Measurements from ENCODE around the gene NINJ1. TPM values are rescaled to one million over a fixed set of nuclear protein-coding genes. Genes with fewer than 3 reads are reported as not detected.

Gene NINJ1
- total and polyA plus RNA-seq, 2 donors (not counting 1 experiment from before 2014, with no cell fraction given), result 7.2 to 59.9 TPM

DNA sequence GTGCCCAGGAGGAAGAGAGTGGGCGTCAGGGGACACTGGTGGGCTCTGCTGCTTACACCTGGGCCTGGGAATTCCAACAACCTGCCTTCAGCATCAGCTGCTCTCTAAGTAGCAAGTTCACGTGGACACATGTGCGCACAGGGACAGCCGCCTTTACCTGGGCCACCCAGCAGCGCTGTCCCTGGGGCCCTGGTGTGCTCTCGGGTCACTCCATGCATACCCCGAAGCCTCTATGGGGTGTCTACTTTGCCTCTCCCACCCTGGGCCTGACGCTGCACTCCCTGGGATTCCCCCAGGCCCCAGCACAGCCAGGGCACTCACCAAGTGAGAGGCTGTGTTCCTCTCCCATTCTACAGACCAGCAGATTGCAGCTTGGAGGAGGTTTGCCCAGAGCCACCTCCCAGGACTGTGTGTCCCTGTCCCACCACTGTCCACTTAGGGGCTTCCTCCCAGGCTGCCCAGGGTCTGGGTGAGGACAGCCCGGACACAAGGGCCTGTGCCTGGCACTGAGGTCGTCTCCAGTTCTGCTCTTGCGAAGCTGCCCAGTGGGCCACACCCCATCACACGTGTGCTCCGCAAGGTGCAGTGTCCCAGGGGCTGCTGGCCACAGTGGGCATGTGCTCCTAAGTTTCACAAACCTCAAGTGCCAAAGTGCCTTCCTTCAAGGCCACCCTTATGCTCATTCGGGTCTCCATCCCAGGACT is 5.9 kb downstream of the NINJ1 start:
- TF ChIP-seq EZH2 (IDR thresholded peaks at IDR 0.05; ENCODE audit: low read length, missing control alignments), result no peak
- TF ChIP-seq, protein P1, sequence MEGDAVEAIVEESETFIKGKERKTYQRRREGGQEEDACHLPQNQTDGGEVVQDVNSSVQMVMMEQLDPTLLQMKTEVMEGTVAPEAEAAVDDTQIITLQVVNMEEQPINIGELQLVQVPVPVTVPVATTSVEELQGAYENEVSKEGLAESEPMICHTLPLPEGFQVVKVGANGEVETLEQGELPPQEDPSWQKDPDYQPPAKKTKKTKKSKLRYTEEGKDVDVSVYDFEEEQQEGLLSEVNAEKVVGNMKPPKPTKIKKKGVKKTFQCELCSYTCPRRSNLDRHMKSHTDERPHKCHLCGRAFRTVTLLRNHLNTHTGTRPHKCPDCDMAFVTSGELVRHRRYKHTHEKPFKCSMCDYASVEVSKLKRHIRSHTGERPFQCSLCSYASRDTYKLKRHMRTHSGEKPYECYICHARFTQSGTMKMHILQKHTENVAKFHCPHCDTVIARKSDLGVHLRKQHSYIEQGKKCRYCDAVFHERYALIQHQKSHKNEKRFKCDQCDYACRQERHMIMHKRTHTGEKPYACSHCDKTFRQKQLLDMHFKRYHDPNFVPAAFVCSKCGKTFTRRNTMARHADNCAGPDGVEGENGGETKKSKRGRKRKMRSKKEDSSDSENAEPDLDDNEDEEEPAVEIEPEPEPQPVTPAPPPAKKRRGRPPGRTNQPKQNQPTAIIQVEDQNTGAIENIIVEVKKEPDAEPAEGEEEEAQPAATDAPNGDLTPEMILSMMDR (conservative IDR thresholded peaks at IDR 0.05 in 1 of 2, IDR thresholded peaks at IDR 0.05 in 1 of 2; ENCODE audit: low read depth in 1 of 2, low read length in 2 of 2), result no peak

GRCh38 chr9:93127395-93127911 is 6.6 kb downstream of the NINJ1 start:
- H3K4me1 ChIP-seq (ENCODE audit: control insufficient read depth, extremely low read depth, insufficient read depth, low read length), result peaks cover 2% of the 10 kb centered on the region
- peak; percentile 36 for DNase-seq (ENCODE audit: low read depth in 2 of 2)

More for the DNA sequence above, 5.9 kb downstream of the NINJ1 start:
- H3K79me2 ChIP-seq (ENCODE audit: control insufficient read depth, insufficient read depth, low read length), result peaks cover 2% of the 10 kb centered on the region
- H3K4me2 ChIP-seq (ENCODE audit: extremely low read depth, insufficient read depth, low read length), result no peak overlapping the region
- H3K9ac ChIP-seq (ENCODE audit: insufficient read depth, low read length), result no peak overlapping the region
- H3K4me3 ChIP-seq (replicated peaks in 1 of 4; ENCODE audit: control extremely low read depth in 1 of 4, insufficient read depth in 1 of 4, low read depth in 3 of 4, low read length in 4 of 4), result no peak overlapping the region
- H3K9me3 ChIP-seq (ENCODE audit: control insufficient read depth, insufficient read depth, low read depth, low read length), result no peaks in the 10 kb centered on the region
- H3K36me3 ChIP-seq (ENCODE audit: control insufficient read depth, insufficient read depth, low read length), result peaks cover 2% of the 10 kb centered on the region
- H4K20me1 ChIP-seq (ENCODE audit: control insufficient read depth, extremely low read depth, insufficient read depth, low read length), result no peaks in the 10 kb centered on the region
- no peak overlapping the region for H3K27ac ChIP-seq (ENCODE audit: insufficient read depth, low read length)
- no peaks in the 10 kb centered on the region for H3K27me3 ChIP-seq (ENCODE audit: control insufficient read depth, insufficient read depth, low read length)
- DNase-seq (ENCODE audit: low read depth in 2 of 2), result no peak
- no peak overlapping the region for H2AFZ ChIP-seq (ENCODE audit: low read length)
- peaks cover 10% of the 10 kb centered on the region for H3K4me1 ChIP-seq (ENCODE audit: control insufficient read depth, extremely low read depth, insufficient read depth, low read length)

GRCh38 chr9:93126825-93127368 is 7.2 kb downstream of the NINJ1 start:
- no peaks in the 10 kb centered on the region for H3K4me1 ChIP-seq (ENCODE audit: control insufficient read depth, extremely low read depth, insufficient read depth, low read length)
- no peaks in the 10 kb centered on the region for H3K27me3 ChIP-seq (ENCODE audit: control insufficient read depth, insufficient read depth, low read length)
- H3K79me2 ChIP-seq (ENCODE audit: control insufficient read depth, insufficient read depth, low read length), result no peaks in the 10 kb centered on the region
- no peak overlapping the region for H3K9ac ChIP-seq (ENCODE audit: insufficient read depth, low read length)
- H3K36me3 ChIP-seq (ENCODE audit: control insufficient read depth, insufficient read depth, low read length), result peaks cover 2% of the 10 kb centered on the region
- DNase-seq (ENCODE audit: low read depth in 2 of 2), result peak in 1 of 2 donors; percentile 15
- no peak overlapping the region for H3K4me3 ChIP-seq (replicated peaks in 1 of 4; ENCODE audit: control extremely low read depth in 1 of 4, insufficient read depth in 1 of 4, low read depth in 3 of 4, low read length in 4 of 4)
- no peak overlapping the region for H3K4me2 ChIP-seq (ENCODE audit: extremely low read depth, insufficient read depth, low read length)
- no peaks in the 10 kb centered on the region for H3K9me3 ChIP-seq (ENCODE audit: control insufficient read depth, insufficient read depth, low read depth, low read length)
- TF ChIP-seq EZH2 (IDR thresholded peaks at IDR 0.05; ENCODE audit: low read length, missing control alignments), result no peak
- TF ChIP-seq, protein P1 (conservative IDR thresholded peaks at IDR 0.05 in 1 of 2, IDR thresholded peaks at IDR 0.05 in 1 of 2; ENCODE audit: low read depth in 1 of 2, low read length in 2 of 2), result no peak
- H4K20me1 ChIP-seq (ENCODE audit: control insufficient read depth, extremely low read depth, insufficient read depth, low read length), result no peaks in the 10 kb centered on the region
- no peak overlapping the region for H3K27ac ChIP-seq (ENCODE audit: insufficient read depth, low read length)
- H2AFZ ChIP-seq (ENCODE audit: low read length), result no peak overlapping the region

More at GRCh38 chr9:93127395-93127911, 6.6 kb downstream of the NINJ1 start:
- H3K36me3 ChIP-seq (ENCODE audit: control insufficient read depth, insufficient read depth, low read length), result peaks cover 2% of the 10 kb centered on the region
- no peaks in the 10 kb centered on the region for H3K27me3 ChIP-seq (ENCODE audit: control insufficient read depth, insufficient read depth, low read length)
- no peak overlapping the region for H3K4me2 ChIP-seq (ENCODE audit: extremely low read depth, insufficient read depth, low read length)
- H3K9ac ChIP-seq (ENCODE audit: insufficient read depth, low read length), result no peak overlapping the region
- H2AFZ ChIP-seq (ENCODE audit: low read length), result no peak overlapping the region
- H3K79me2 ChIP-seq (ENCODE audit: control insufficient read depth, insufficient read depth, low read length), result peaks cover 2% of the 10 kb centered on the region
- TF ChIP-seq, protein P1 (conservative IDR thresholded peaks at IDR 0.05 in 1 of 2, IDR thresholded peaks at IDR 0.05 in 1 of 2; ENCODE audit: low read depth in 1 of 2, low read length in 2 of 2), result no peak
- TF ChIP-seq EZH2 (IDR thresholded peaks at IDR 0.05; ENCODE audit: low read length, missing control alignments), result no peak
- no peaks in the 10 kb centered on the region for H4K20me1 ChIP-seq (ENCODE audit: control insufficient read depth, extremely low read depth, insufficient read depth, low read length)
- no peak overlapping the region for H3K27ac ChIP-seq (ENCODE audit: insufficient read depth, low read length)
- no peaks in the 10 kb centered on the region for H3K9me3 ChIP-seq (ENCODE audit: control insufficient read depth, insufficient read depth, low read depth, low read length)
- no peak overlapping the region for H3K4me3 ChIP-seq (replicated peaks in 1 of 4; ENCODE audit: control extremely low read depth in 1 of 4, insufficient read depth in 1 of 4, low read depth in 3 of 4, low read length in 4 of 4)
